ENCODE measurements around the gene MGAT1. TPM values are rescaled to one million over a fixed set of nuclear protein-coding genes. Genes with fewer than 3 reads are reported as not detected.
"Not testable (repeated sequence)": the region's sequence is repeated elsewhere in the genome, so short reads cannot be mapped to it uniquely, and the experiment has no call there.

The MGAT1 gene
- total RNA-seq, 1 donor from 2014 or later: 67.0 TPM

DNA sequence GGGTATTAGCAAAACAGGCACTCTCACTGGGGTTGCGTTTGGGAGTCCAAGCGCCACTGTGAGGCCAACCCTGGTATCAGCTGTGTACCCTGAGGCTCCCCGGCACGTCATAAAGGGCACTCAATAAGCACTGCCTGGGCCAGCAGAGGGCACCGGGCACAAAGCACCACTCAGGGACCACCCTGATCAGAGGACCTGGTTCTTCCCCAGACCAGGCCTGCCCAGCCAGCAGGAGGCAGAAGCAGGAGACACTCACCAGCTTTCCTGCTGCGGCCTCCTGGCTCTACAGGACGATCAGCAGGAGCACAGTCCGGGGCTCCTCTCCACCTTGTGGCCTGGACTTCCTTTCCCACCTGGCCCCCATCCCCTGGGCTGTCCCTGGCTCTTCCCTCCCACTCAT is 12.6 kb downstream of the MGAT1 start:
- intact Hi-C loops (cut with micrococcal nuclease): no loop called here
- DNase-seq (no peak), ATAC-seq (no peak)

DNA sequence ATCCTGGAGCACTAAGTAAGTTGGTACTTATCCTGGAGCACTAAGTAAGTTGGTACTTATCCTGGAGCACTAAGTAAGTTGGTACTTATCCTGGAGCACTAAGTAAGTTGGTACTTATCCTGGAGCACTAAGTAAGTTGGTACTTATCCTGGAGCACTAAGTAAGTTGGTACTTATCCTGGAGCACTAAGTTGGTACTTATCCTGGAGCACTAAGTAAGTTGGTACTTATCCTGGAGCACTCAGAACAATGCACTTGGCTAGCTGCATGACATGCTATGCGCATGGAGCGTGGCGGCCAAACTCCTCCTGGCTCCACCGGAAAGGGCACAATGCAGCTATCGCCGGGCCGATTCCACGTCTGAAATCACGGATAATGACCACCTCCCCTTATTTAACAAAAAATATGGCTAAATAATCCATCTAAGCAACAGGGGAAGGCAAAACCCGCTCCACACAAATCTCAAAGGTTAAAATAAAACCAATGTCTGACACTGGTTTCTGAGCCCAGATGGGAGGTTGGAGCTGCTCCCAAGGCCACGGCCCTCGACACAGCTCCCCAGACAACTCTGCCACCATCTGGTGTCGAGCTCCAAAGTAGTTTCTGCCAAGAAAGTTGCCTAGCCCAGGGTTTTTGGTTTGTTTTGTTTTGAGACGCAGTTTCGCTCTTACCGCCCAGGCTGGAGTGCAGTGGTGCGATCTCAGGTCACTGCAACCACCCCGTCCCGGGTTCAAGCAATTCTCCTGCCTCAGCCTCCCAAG is 13.8 kb downstream of the MGAT1 start:
- DNase-seq, ATAC-seq: not testable (repeated sequence)
- intact Hi-C loops (cut with micrococcal nuclease): loop anchor here (10.0 kb wide), 2 partner anchors 76 to 246 kb away; partner anchors contain the start of gene ZFP62

DNA sequence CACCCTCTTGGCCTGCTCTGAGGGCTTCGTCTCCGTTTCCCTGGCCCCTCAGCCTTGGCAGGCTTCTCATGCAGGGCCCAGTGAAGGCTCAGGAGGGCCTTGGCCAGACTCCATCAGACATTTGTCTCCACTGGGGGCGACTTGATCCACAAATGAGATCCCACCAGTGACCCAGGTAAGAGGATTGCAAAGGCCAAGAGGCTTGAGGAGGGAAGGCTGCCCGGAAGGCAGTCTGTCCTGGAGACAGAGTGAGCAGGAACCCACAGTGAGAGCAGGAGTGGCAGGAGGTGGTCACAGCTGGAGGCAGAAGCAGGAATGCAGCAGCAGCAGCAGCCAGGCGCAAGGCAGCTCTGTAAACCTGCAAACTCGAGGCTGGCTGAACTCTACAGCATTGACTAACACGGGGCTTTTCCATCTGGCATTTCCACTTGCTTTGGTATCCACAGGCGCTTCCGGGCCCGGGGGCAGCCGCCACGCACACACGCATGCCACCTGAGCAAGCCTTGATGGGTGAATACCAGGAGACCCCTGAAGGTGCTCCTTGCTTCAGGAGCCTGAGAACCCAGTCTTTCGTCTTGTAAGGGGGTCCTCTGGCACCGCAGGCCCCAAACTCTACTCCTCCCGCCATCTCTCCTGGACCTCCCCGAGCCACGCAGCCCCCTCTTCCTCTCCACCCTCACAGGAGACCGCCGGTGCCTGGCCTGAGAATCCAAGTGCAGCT is 14.7 kb downstream of the MGAT1 start:
- intact Hi-C loops (cut with micrococcal nuclease): loop anchor here (10.0 kb wide), 2 partner anchors 77 to 247 kb away; partner anchors contain the start of gene ZFP62
- ATAC-seq (no peak), DNase-seq (no peak)

DNA sequence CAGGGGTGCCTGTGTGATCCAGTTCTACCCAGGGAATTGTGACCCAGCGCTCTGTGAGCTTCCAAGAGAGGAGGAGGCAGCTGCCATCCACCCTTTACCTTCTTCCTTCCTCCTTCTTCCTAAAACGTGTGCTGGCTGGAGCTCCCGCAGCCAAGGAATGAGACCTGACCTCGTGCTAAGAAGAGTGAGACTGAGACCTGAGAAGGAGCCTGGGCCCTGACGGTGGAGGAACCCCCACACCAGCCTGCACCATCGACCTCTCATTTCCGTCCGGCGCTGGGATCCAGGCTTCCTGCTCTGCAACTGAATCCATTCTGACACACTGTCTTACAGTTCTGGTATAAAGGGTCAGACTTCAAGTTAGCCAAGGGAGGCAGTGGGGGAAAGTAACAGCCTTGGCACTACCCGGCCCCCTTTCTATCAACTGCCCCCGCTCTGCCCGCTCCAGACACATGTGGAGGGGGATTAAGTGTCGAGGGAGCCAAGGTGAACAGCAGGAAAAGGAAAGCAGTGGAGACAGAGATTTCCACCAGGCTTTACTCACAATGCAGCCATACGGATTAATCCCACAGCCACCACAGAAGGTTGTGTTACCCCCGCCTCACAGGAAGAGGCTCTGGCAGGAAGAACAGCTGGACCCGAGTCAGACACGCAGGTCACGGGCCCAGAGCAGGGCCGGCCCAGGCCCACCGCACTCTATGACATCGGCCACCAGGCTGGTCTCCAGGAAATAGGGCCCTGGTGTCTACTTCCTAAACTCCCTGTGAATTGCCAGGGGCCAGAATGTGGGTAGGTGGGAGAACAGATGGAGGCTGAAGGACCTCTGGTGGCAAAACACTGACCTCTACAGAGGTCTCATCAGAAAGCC is 15.8 kb downstream of the MGAT1 start:
- intact Hi-C loops (cut with micrococcal nuclease): loop anchor here (10.0 kb wide), 2 partner anchors 78 to 248 kb away; partner anchors contain the start of gene ZFP62
- ATAC-seq (peak; percentile 13), DNase-seq (no peak)

DNA sequence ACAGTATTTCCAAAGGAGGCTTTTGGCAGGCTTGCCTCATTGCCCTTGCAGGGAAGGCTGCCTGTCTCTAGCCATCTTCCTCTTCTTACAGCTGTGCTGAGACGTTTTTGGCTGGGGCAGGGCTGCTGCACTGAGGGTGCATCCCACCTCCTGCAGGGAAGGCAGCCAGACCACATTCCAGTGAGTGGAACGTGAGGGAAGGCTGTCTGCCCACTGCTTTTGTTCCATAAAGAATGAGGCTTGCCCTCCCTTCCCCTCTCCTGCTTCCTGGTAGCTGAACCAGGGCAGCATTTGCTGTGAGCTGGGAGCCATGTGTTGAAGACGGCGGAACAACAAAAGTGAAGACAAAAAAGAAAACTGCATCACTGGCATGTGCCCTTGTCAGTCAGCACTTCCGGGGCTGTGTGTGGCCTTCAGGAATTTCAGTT is 16.8 kb downstream of the MGAT1 start:
- peak; percentile 48 for DNase-seq
- ATAC-seq: peak; percentile 52
- intact Hi-C loops (cut with micrococcal nuclease): loop anchor here (10.0 kb wide), 2 partner anchors 79 to 249 kb away; partner anchors contain the start of gene ZFP62

DNA sequence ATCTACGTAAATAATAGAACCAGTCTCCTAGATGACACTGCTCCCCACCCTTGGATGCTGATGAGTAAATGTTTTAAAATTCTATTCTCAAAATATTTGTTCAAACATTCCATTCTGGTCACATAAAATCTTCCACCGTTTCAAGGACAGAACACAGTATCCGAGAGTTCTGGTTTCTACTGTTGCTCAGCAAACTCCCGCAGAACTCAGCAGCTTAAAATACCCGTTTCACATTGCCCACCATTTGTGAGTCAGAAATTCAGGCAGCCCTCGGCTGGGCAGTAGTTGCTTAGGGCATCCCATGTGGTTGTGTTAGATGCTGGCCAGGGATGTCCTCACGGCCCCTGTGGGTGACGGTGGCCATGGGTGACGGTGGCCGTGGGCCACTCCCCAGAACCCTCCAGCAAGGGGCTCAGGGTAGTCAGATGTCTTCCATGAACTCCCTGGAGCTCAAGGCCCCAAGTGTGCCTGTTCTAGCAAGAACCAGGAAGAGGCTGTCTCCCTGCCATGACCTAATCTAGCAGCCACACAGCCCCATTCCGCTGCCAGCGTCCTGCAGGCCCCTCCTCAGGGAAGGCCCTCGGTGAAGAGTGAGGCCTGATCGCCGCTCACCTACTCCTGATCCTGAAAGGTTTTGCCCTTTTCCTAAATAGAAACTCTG is 17.4 kb downstream of the MGAT1 start:
- DNase-seq (no peak), ATAC-seq (peak; percentile 50)
- intact Hi-C loops (cut with micrococcal nuclease): loop anchor here (10.0 kb wide), 2 partner anchors 80 to 250 kb away; partner anchors contain the start of gene ZFP62

DNA sequence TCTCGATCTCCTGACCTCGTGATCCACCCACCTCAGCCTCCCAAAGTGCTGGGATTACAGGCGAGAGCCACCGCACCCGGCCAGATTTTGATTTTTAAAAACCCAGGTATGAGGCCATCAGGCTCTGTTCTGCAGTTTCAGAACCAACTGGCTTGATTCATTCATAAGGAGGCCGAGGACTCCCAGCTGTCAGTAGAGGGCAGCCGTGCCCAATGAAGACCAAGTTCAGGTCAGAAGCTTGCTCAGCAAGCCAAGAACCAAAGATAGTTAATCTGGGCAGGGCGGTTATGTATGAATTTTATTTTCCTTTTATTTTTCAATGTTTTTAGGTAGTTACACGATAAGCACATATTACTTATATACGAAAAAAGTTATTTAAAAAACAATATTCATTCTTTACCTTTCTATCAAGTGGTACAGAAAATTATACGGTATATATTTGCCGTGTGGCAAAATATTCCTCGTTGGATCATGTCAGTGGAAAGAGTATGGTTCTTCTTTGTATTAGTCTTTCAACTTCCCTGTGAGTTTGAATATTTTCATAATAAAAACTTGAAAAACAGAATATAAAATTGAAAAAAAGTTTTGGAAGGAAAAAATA is 18.0 kb downstream of the MGAT1 start:
- intact Hi-C loops (cut with micrococcal nuclease): loop anchor here (10.0 kb wide), 2 partner anchors 80 to 250 kb away; partner anchors contain the start of gene ZFP62
- ATAC-seq: peak; percentile 80
- DNase-seq: peak; percentile 84

DNA sequence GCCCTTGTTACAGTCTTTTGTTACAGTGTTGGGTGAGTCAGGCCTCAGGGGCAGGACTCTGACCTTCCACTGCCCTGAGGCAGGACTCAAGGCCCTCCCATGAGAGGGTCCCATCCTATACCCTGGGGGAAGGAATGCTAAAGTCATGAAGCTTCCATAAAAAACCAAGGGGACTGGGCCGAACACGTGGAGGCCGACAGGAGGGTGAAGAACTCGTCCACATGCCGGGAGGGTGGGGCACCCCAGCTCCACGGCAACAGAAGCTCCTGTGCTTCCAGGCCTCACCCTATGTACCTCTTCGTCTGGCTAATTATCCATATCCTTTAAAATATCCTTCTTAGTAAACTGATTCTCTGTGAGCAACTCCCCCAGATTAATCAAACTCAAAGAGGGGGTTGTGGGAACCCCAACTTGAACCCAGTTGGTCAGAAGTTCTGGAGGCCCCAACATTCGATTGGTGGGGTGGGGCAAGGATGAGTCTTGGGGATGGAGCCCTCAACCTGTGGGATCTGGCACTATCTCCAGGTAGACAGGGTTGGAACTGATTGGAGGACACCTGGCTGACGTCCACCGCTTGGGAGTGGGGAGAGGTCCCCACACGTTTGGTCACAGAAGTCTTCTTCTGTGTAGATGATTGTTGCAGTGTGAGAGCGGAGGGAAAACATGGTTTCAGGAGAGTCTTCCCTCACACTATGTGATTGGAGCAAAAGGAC is 19.1 kb downstream of the MGAT1 start:
- DNase-seq (no peak), ATAC-seq (no peak)
- intact Hi-C loops (cut with micrococcal nuclease): loop anchor here (10.0 kb wide), 2 partner anchors 81 to 251 kb away; partner anchors contain the start of gene ZFP62

DNA sequence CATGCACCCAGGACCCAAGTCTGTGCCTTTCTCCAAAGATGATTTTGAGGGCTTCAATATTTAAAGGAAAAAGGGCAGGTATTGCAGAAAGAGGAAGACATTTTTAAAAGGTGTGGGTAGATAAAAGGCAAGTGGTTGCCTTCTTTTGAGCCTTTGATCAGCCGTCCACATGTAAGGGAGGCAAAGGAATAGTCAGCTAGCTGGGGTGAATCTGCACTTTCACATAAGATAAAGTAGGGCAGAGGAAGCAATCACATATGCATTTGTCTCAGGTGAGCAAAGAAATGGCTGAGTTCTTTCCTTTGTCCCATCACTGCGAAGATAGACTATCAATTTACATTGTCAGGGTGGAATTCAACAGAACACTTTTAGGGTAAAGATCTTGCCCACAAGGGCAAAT is 19.9 kb downstream of the MGAT1 start:
- ATAC-seq: no peak
- intact Hi-C loops (cut with micrococcal nuclease): loop anchor here (10.0 kb wide), 2 partner anchors 82 to 252 kb away; partner anchors contain the start of gene ZFP62
- no peak for DNase-seq

DNA sequence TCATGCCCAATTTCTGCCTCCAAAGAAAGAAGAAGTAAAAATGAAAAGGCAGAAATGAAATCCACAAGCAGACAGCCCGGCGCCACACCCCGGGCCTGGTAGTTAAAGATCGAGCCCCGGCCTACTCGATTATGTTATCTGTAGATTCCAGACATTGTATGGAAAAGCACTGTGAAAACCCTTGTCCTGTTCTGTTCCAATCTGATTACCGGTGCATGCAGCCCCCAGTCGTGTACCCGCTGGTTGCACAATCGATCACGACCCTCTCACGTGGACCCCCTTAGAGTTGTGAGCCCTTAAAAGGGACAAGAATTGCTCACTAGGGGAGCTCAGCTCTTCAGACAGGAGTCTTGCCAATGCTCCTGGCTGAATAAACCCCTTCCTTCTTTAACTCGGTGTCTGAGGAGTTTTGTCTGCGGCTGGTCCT is 20.7 kb downstream of the MGAT1 start:
- ATAC-seq, DNase-seq: not testable (repeated sequence)
- intact Hi-C loops (cut with micrococcal nuclease): loop anchor here (10.0 kb wide), 2 partner anchors 83 to 253 kb away; partner anchors contain the start of gene ZFP62

DNA sequence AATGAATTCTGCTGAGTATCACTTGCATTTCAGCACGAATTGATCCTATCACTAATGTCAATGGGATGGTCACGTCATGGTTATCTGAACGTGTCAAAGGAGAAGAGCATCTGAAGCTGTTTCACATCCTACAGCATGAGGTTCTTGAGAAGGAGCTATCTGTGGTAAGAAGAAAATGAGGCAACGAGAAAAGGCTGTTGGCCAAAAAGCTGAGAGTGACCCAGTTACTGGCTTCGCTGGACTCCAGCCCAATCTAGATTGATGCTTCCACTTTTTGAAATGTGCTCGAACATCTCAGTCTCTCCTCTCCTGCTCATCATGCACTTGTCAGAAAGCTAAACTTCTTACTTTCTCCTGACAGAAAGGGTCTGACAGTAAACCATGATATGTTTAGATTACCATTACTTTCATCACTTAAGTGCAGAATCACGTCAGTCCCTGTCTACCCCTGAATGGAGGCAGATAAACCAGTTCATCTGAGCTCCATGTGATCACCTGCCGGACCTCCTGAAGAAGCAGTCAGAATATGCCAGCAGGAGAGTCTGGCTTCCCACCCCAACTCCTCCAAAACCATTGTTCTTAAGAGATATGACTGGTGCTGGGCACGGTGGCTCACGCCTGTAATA is 22.5 kb downstream of the MGAT1 start:
- intact Hi-C loops (cut with micrococcal nuclease): loop anchor here (10.0 kb wide), 2 partner anchors 85 to 255 kb away; partner anchors contain the start of gene ZFP62
- DNase-seq (no peak), ATAC-seq (no peak)

DNA sequence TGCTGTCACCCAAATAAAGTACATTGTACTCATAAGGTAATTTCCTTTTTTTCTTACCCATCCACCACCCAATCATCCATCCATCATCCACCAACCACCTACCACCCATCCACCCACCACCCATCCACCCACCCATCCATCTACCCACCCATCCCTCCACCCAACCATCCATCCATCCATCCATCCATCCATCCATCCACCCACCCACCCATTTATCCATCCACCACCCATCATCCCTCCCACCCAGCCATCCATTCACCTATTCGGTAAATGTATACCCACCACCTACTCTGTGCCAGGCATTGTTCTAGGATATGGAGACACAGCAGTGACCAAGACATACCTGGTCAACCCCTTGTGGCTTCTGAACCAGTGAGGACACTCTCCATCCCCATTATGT is 25.1 kb downstream of the MGAT1 start:
- ATAC-seq (no peak), DNase-seq (no peak)
- intact Hi-C loops (cut with micrococcal nuclease): no loop called here

DNA sequence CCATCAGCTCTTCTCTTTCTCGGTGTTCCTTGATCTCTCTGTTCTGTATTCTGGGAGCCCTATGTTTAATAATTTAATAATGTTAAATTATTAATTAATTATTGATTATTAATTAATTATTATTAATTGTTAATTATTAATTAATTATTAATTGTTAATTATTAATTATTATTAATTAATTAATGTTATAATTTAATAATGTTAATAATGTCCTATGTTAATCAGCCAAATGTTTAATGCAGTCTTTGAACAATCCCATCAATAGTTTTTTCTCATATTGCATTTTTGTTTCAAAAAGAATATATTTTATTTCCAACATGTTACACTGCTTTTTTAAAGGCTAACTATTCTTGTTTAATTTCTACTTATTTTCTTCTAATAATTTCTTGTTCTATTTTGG is 26.2 kb downstream of the MGAT1 start:
- DNase-seq (no peak), ATAC-seq (no peak)
- intact Hi-C loops (cut with micrococcal nuclease): no loop called here

DNA sequence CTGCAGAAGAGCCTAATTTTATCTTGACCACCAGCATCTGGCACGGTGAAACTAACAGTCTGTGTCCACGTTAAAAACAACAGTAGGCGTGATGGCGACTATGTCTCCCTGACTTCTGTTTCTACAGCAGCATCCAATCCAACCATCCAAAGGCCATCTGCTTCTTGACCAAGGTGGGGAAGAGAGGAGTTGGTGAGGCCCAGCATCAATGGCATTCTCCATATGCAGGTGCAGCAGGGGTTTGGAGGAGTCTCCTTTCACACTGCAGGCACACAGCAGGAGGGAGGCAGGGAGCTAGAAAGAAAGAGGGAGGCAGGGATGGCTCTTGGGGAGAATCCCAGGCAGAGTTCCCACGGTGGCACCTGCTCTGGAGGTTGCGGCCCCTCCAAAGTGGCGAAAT is 27.0 kb downstream of the MGAT1 start:
- intact Hi-C loops (cut with micrococcal nuclease): no loop called here
- no peak for DNase-seq
- no peak for ATAC-seq

DNA sequence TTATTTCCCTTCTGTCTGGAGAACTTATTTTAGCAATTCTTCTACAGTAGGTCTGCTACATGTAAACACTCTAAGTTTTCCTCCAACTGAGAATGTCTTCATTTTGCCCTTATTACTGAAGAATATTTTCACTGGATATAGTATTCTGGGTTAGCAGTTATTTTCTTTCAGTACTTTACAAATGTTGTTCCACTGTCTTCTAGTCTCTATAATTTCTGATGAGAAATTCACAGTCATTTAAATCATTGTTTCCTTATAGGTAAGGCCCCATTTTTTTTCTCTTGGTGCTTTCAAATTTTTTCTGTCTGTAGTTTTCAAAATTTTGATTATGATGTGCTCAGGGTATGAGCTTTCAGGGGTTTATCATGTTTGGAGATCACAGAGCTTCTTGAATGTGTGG is 30.8 kb downstream of the MGAT1 start:
- DNase-seq (no peak), ATAC-seq (no peak)
- intact Hi-C loops (cut with micrococcal nuclease): no loop called here

DNA sequence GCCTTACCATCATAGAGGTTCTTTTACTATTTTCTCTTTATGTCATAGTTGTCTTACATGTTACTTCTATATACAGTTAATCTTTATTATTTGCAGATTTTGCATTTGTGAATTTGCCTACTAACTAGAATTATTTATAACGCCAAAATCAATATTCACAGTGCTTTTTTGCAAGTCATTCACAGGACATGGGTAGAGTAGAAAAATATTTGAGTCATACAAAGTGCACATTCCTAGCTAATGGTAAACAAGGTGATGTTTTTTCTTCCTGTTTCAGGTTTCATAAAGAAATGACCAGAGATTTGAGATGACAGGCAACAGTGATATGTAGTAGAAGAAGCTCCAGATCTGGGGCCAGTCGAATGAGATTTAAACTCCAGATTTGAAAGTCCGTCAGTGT is 32.8 kb downstream of the MGAT1 start:
- no peak for DNase-seq
- ATAC-seq: no peak
- intact Hi-C loops (cut with micrococcal nuclease): no loop called here

DNA sequence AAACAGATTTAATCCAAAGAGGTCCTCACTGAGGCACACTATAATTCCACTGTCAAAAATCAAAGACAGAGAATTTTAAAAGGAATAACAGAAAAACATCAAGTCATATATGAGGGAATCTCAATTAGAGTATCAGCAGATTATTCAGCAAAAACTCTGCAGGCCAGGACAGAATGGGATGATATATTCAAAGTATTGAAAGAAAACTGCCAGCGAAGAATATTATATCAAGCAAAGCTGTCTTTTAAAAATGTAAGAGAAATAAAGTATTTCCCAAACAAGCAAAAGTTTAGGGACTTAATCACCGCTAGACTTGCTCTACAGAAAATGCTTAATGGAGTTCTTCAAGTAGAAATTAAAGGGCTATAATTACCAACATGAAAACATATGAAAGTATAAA is 47.0 kb downstream of the MGAT1 start:
- ATAC-seq (no peak), DNase-seq (no peak)
- intact Hi-C loops (cut with micrococcal nuclease): no loop called here

All from left ventricle myocardium superior (tissue), 1 donor.